ENCODE data around the gene SPINK6.

Gene SPINK6

GRCh38 chr5:148176480-148176879, 26.4 kb upstream of the SPINK6 start:
- TF ChIP-seq TCF12 (IDR thresholded peaks at IDR 0.05; ENCODE audit: low read depth) (no peak), EP300 (IDR thresholded peaks at IDR 0.05; ENCODE audit: borderline replicate concordance) (no peak)

- no peak for TF ChIP-seq ZBTB7A (IDR thresholded peaks at IDR 0.05; ENCODE audit: low read depth)
- no peak for TF ChIP-seq NFIC (IDR thresholded peaks at IDR 0.05)
- TF ChIP-seq TAF1 (IDR thresholded peaks at IDR 0.05; ENCODE audit: low read depth) = no peak
- TF ChIP-seq USF1 (IDR thresholded peaks at IDR 0.05) = no peak
- TF ChIP-seq TEAD4 (IDR thresholded peaks at IDR 0.05) = no peak
- TF ChIP-seq MAX (IDR thresholded peaks at IDR 0.05) = no peak
- TF ChIP-seq TCF12 (IDR thresholded peaks at IDR 0.05; ENCODE audit: low read depth) = no peak
- no peak for TF ChIP-seq EP300 (IDR thresholded peaks at IDR 0.05; ENCODE audit: borderline replicate concordance)
- TF ChIP-seq RAD21 (IDR thresholded peaks at IDR 0.05; ENCODE audit: low read depth) = no peak
- no peak for TF ChIP-seq YY1 (IDR thresholded peaks at IDR 0.05; ENCODE audit: low read depth)
- TF ChIP-seq CEBPB (IDR thresholded peaks at IDR 0.05) = no peak
- no peak for TF ChIP-seq EGR1 (IDR thresholded peaks at IDR 0.05)
- no peak for TF ChIP-seq REST (IDR thresholded peaks at IDR 0.05; ENCODE audit: low read depth)
- TF ChIP-seq FOXM1 (IDR thresholded peaks at IDR 0.05; ENCODE audit: borderline replicate concordance, low read depth) = no peak
- TF ChIP-seq CREB1 (IDR thresholded peaks at IDR 0.05; ENCODE audit: low read depth) = no peak
Observed at GRCh38 chr5:148177207-148177606, 25.6 kb upstream of the SPINK6 start.

- TF ChIP-seq NFIC (IDR thresholded peaks at IDR 0.05) = no peak
- peak; percentile 73 for TF ChIP-seq RAD21 (IDR thresholded peaks at IDR 0.05; ENCODE audit: low read depth)
Observed at GRCh38 chr5:148179234-148179824, 23.5 kb upstream of the SPINK6 start.

- no peak for TF ChIP-seq CREB1 (IDR thresholded peaks at IDR 0.05; ENCODE audit: low read depth)
- no peak for TF ChIP-seq MAX (IDR thresholded peaks at IDR 0.05)
- no peak for TF ChIP-seq REST (IDR thresholded peaks at IDR 0.05; ENCODE audit: low read depth)
- TF ChIP-seq USF1 (IDR thresholded peaks at IDR 0.05) = no peak
- no peak for TF ChIP-seq TAF1 (IDR thresholded peaks at IDR 0.05; ENCODE audit: low read depth)
- TF ChIP-seq EGR1 (IDR thresholded peaks at IDR 0.05) = no peak
- TF ChIP-seq TCF12 (IDR thresholded peaks at IDR 0.05; ENCODE audit: low read depth) = no peak
Observed at GRCh38 chr5:148186248-148187003, 16.4 kb upstream of the SPINK6 start.

- no peak for TF ChIP-seq EGR1 (IDR thresholded peaks at IDR 0.05)
- TF ChIP-seq EP300 (IDR thresholded peaks at IDR 0.05; ENCODE audit: borderline replicate concordance) = no peak
- no peak for TF ChIP-seq NFIC (IDR thresholded peaks at IDR 0.05)
- no peak for TF ChIP-seq FOXM1 (IDR thresholded peaks at IDR 0.05; ENCODE audit: borderline replicate concordance, low read depth)
- TF ChIP-seq MAX (IDR thresholded peaks at IDR 0.05) = no peak
- TF ChIP-seq YY1 (IDR thresholded peaks at IDR 0.05; ENCODE audit: low read depth) = no peak
- TF ChIP-seq USF1 (IDR thresholded peaks at IDR 0.05) = no peak
- TF ChIP-seq ZBTB7A (IDR thresholded peaks at IDR 0.05; ENCODE audit: low read depth) = no peak
- TF ChIP-seq CEBPB (IDR thresholded peaks at IDR 0.05) = no peak
- no peak for TF ChIP-seq RAD21 (IDR thresholded peaks at IDR 0.05; ENCODE audit: low read depth)
- no peak for TF ChIP-seq CREB1 (IDR thresholded peaks at IDR 0.05; ENCODE audit: low read depth)
- TF ChIP-seq REST (IDR thresholded peaks at IDR 0.05; ENCODE audit: low read depth) = no peak
- no peak for TF ChIP-seq TCF12 (IDR thresholded peaks at IDR 0.05; ENCODE audit: low read depth)
- no peak for TF ChIP-seq TEAD4 (IDR thresholded peaks at IDR 0.05)
- no peak for TF ChIP-seq TAF1 (IDR thresholded peaks at IDR 0.05; ENCODE audit: low read depth)
Observed at GRCh38 chr5:148191010-148191409, 11.8 kb upstream of the SPINK6 start.

Measured in Ishikawa (cell line).